ENCODE data around the gene CTF1.

CTF1 gene

GRCh38 chr16:30866031-30866430 is 30.4 kb upstream of the CTF1 start:
- TF ChIP-seq, protein P1, sequence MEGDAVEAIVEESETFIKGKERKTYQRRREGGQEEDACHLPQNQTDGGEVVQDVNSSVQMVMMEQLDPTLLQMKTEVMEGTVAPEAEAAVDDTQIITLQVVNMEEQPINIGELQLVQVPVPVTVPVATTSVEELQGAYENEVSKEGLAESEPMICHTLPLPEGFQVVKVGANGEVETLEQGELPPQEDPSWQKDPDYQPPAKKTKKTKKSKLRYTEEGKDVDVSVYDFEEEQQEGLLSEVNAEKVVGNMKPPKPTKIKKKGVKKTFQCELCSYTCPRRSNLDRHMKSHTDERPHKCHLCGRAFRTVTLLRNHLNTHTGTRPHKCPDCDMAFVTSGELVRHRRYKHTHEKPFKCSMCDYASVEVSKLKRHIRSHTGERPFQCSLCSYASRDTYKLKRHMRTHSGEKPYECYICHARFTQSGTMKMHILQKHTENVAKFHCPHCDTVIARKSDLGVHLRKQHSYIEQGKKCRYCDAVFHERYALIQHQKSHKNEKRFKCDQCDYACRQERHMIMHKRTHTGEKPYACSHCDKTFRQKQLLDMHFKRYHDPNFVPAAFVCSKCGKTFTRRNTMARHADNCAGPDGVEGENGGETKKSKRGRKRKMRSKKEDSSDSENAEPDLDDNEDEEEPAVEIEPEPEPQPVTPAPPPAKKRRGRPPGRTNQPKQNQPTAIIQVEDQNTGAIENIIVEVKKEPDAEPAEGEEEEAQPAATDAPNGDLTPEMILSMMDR (IDR thresholded peaks at IDR 0.05) = no peak
- no peak for TF ChIP-seq ZFX (IDR thresholded peaks at IDR 0.05; ENCODE audit: borderline replicate concordance)
- no peak overlapping the region for H3K27ac ChIP-seq

DNA sequence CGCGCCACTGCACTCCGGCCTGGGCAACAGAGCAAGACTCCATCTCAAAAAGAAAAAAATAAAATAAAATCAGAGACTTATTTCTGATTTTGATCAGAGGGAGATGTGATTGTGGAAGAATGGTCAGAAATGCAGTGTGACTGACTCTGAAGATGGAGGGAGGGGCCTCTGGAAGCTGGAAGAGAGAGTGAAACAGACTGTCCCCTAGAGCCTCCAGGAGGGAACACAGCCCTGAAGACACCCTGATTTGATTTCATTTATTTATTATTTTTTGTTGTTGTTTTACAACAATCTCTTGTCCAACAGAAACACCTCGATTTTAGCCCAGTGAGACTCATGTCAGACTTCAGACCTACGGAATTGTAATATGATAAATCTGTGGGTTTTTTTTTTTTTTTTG is 28.7 kb upstream of the CTF1 start:
- H3K27ac ChIP-seq = 0 out of 2 replicates have a peak overlapping the region, but pooled peaks have one; percentile 10
- TF ChIP-seq ZFX (IDR thresholded peaks at IDR 0.05; ENCODE audit: borderline replicate concordance) = no peak
- TF ChIP-seq, protein P1 (IDR thresholded peaks at IDR 0.05) = peak; percentile 27; the same call in 1 of the 2 replicates

DNA sequence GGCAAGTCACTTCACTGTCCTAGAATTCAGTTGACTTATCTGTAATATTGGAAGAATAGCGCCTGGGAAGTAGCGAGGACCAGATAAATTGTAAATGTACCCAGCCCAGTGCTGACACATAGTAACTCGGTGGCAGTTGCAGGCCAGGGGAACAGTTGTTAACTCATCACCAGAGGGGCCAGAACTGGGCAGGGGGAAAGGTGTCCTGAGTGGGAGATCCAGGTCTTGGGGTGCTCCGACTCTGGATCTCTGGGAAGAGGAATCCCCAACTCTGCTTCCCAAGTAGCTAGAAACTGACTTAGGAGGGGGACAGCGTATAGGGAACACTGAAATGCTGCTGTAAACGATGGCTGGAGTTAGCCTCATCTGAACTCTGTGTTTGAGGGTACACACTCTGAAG is 25.5 kb upstream of the CTF1 start:
- H3K27ac ChIP-seq = no peak overlapping the region
- TF ChIP-seq, protein P1 (IDR thresholded peaks at IDR 0.05) = no peak
- no peak for TF ChIP-seq ZFX (IDR thresholded peaks at IDR 0.05; ENCODE audit: borderline replicate concordance)

DNA sequence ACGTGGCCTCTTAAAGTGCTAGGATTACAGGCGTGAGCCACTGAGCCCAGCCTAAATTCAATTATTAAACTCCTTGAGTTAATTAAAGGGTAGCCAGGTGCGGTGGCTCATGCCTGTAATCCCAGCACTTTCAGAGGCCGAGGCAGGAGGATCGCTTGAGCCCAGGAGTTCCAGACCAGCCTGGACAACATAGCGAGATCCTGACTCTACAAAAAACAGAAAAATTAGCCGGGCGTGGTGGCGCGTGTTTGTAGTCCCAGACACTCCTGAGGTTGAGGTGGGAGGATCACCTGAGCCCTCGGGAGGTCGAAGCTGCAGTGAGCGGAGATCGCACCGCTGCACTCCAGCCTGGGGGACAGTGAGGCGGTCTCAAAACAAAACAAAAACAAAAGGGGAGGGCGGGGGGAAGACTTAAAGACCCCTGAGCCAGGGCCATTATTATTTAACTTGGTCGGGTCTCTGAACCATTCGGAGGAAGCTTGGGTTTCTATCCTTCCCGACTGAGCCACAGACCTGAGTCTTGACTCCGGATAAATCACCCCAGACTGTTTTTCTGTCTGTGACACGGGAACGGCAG is 22.1 kb upstream of the CTF1 start:
- H3K27ac ChIP-seq = peak overlapping the region; percentile 98
- TF ChIP-seq ZFX (IDR thresholded peaks at IDR 0.05; ENCODE audit: borderline replicate concordance) = no peak
- TF ChIP-seq, protein P1 (IDR thresholded peaks at IDR 0.05) = no peak

DNA sequence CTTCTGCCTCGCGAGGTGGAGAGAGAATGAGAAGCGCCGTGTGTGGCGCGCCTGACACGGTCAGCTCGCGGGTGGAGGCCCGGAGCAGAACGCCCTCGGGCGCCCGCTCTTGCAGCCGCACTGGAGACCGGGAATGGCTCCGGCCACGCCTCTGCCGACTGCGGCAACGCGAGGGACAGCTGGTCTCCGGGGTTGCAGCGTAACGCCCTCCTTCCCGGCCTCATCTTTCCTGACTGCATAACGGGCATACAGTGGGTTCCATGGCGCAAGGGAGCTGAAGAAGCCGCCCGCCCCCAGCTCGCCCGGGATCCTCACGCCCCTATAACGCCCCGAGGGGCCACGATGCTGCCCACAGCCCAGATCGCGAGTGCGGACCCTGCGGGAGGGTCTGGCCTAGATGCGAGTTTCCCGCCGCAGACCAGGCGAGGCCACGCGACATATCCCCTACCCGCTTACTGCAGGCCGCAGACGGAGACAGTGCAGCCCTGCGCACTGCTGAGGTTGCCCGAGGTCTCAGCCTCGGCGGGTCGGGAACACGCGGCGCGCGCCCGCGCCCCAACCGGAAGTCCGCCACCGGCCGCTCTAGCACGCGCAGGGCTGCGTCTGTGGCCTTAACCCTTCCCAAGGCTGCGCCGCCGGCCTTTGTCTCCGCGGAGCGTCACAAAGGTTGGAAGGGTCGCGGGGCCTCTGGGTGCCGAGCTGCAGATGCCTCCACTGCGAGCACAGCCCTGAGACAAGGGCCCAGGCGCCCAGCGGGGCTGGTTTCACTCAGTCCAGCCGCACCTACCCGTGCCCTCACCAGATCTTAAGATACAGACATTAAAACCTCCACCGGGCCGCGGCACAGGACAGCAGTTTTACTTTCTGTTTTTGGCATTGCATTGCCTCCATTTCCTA is 21.3 kb upstream of the CTF1 start:
- TF ChIP-seq, protein P1 (IDR thresholded peaks at IDR 0.05) = no peak
- no peak for TF ChIP-seq ZFX (IDR thresholded peaks at IDR 0.05; ENCODE audit: borderline replicate concordance)
- H3K27ac ChIP-seq = peak overlapping the region; percentile 98

GRCh38 chr16:30875871-30876801 is 20.3 kb upstream of the CTF1 start:
- TF ChIP-seq, protein P1 (IDR thresholded peaks at IDR 0.05) = no peak
- TF ChIP-seq ZFX (IDR thresholded peaks at IDR 0.05; ENCODE audit: borderline replicate concordance) = no peak
- peak overlapping the region; percentile 98 for H3K27ac ChIP-seq
